ENCODE measurements around the gene HK3. TPM values are rescaled to one million over a fixed set of nuclear protein-coding genes. Genes with fewer than 3 reads are reported as not detected.

The HK3 gene
- polyA plus RNA-seq, 1 donor from 2014 or later, result 7.8 TPM

GRCh38 chr5:176947847-176948246 is 48.7 kb upstream of the HK3 start:
- no peaks in the 10 kb centered on the region for H4K20me1 ChIP-seq (ENCODE audit: insufficient read depth)
- no peaks in the 10 kb centered on the region for H3K9me2 ChIP-seq (ENCODE audit: insufficient read depth, low read length)
- H2AFZ ChIP-seq (ENCODE audit: low read depth, low read length), result no peak overlapping the region
- no peaks in the 10 kb centered on the region for H3K9me3 ChIP-seq (ENCODE audit: low read length)
- H3K27me3 ChIP-seq (ENCODE audit: insufficient read depth, low read depth, low read length), result no peaks in the 10 kb centered on the region
- H3K4me3 ChIP-seq (ENCODE audit: low read length), result no peak overlapping the region
- no peak overlapping the region for H3K4me2 ChIP-seq (ENCODE audit: low read length)
- H3K79me2 ChIP-seq (replicated peaks; ENCODE audit: insufficient read depth, low read length), result no peaks in the 10 kb centered on the region
- TF ChIP-seq POLR2AphosphoS5 (IDR thresholded peaks at IDR 0.05), result no peak
- no peak for TF ChIP-seq MXI1 (conservative IDR thresholded peaks at IDR 0.05; ENCODE audit: poor library complexity, severe bottlenecking)
- no peak for TF ChIP-seq EZH2 (IDR thresholded peaks at IDR 0.05; ENCODE audit: borderline replicate concordance, insufficient read depth, low read length, poor library complexity, severe bottlenecking)
- no peak for TF ChIP-seq CTCF (IDR thresholded peaks at IDR 0.05; ENCODE audit: poor library complexity, severe bottlenecking)
- no peak for TF ChIP-seq EP300 (conservative IDR thresholded peaks at IDR 0.05; ENCODE audit: poor library complexity, severe bottlenecking)
- no peak for TF ChIP-seq RAD21 (conservative IDR thresholded peaks at IDR 0.05)
- TF ChIP-seq REST (IDR thresholded peaks at IDR 0.05; ENCODE audit: borderline replicate concordance), result no peak
- TF ChIP-seq TAF1 (IDR thresholded peaks at IDR 0.05; ENCODE audit: low read depth), result no peak
- TF ChIP-seq SMC3 (conservative IDR thresholded peaks at IDR 0.05; ENCODE audit: poor library complexity), result no peak
- H3F3A ChIP-seq (ENCODE audit: insufficient read depth, low read length, poor library complexity, severe bottlenecking), result no peaks in the 10 kb centered on the region
- H3K27ac ChIP-seq (ENCODE audit: low read length), result no peak overlapping the region
- no peak overlapping the region for H3K9ac ChIP-seq (ENCODE audit: low read length)
- H3K36me3 ChIP-seq (ENCODE audit: insufficient read depth, low read length), result no peaks in the 10 kb centered on the region

GRCh38 chr5:176944268-176944667 is 45.1 kb upstream of the HK3 start:
- Histone ChIP-seq H3K4me2 (ENCODE audit: low read length) (no peak overlapping the region), H3F3A (ENCODE audit: insufficient read depth, low read length, poor library complexity, severe bottlenecking) (no peaks in the 10 kb centered on the region), H4K20me1 (ENCODE audit: insufficient read depth) (no peaks in the 10 kb centered on the region), H3K79me2 (replicated peaks; ENCODE audit: insufficient read depth, low read length) (no peaks in the 10 kb centered on the region), H3K27ac (ENCODE audit: low read length) (no peak overlapping the region), H2AFZ (ENCODE audit: low read depth, low read length) (no peak overlapping the region), H3K27me3 (ENCODE audit: insufficient read depth, low read depth, low read length) (no peaks in the 10 kb centered on the region), H3K9me3 (ENCODE audit: low read length) (no peaks in the 10 kb centered on the region), H3K9me2 (ENCODE audit: insufficient read depth, low read length) (no peaks in the 10 kb centered on the region), H3K9ac (ENCODE audit: low read length) (no peak overlapping the region), H3K4me3 (ENCODE audit: low read length) (no peak overlapping the region), H3K36me3 (ENCODE audit: insufficient read depth, low read length) (no peaks in the 10 kb centered on the region)
- TF ChIP-seq TAF1 (IDR thresholded peaks at IDR 0.05; ENCODE audit: low read depth), result no peak
- no peak for TF ChIP-seq REST (IDR thresholded peaks at IDR 0.05; ENCODE audit: borderline replicate concordance)
- no peak for TF ChIP-seq EP300 (conservative IDR thresholded peaks at IDR 0.05; ENCODE audit: poor library complexity, severe bottlenecking)
- no peak for TF ChIP-seq EZH2 (IDR thresholded peaks at IDR 0.05; ENCODE audit: borderline replicate concordance, insufficient read depth, low read length, poor library complexity, severe bottlenecking)
- no peak for TF ChIP-seq SMC3 (conservative IDR thresholded peaks at IDR 0.05; ENCODE audit: poor library complexity)
- TF ChIP-seq POLR2AphosphoS5 (IDR thresholded peaks at IDR 0.05), result no peak
- TF ChIP-seq CTCF (IDR thresholded peaks at IDR 0.05; ENCODE audit: poor library complexity, severe bottlenecking), result no peak
- no peak for TF ChIP-seq MXI1 (conservative IDR thresholded peaks at IDR 0.05; ENCODE audit: poor library complexity, severe bottlenecking)

Measured in neural cell (in vitro differentiated cells).